Thoracic aorta (tissue), 2 donors: Measurements from ENCODE around the gene SLC39A11. TPM values are rescaled to one million over a fixed set of nuclear protein-coding genes. Genes with fewer than 3 reads are reported as not detected.

Source experiments
- ATAC-seq: fragments of 150-250 bp; one replicate; pipeline ENCODE4 v1.8.0; 2017; ENCODE audit warnings: low read depth; ENCODE audit not compliant: insufficient number of reproducible peaks, low FRiP score
- DNase-seq: peaks from one replicate; pipeline ENCODE4 v3.0.0-alpha.2; 2020; ENCODE audit warnings: low spot score
- H3K27ac ChIP-seq, 2 donors: fragments of 200-600 bp; sonication (generic); 1 replicate in 1 of 2; 2 replicates in 1 of 2; pipeline ENCODE4 v1.5.1; 2016; ENCODE audit warnings: mild to moderate bottlenecking in 2 of 2, moderate library complexity in 2 of 2
- H3K27me3 ChIP-seq: fragments of 200-600 bp; sonication (generic); replicated peaks from 2 replicates; pipeline ENCODE4 v1.6.0; 2016; ENCODE audit warnings: mild to moderate bottlenecking; ENCODE audit not compliant: insufficient read depth
- H3K36me3 ChIP-seq: fragments of 200-600 bp; sonication (generic); one replicate; pipeline ENCODE4 v1.5.1; 2016
- H3K4me1 ChIP-seq, 2 donors: fragments of 200-600 bp; sonication (generic); 1 replicate in 1 of 2; 2 replicates in 1 of 2; pipeline versions ENCODE4 v1.5.1 to v1.6.0; 2016; ENCODE audit warnings: low read depth in 2 of 2, mild to moderate bottlenecking in 1 of 2; ENCODE audit not compliant: control insufficient read depth in 1 of 2
- H3K4me3 ChIP-seq: fragments of 200-600 bp; sonication (generic); 2 replicates; pipeline ENCODE4 v1.5.1; 2016; ENCODE audit warnings: mild to moderate bottlenecking
- H3K9me3 ChIP-seq: fragments of 200-600 bp; sonication (generic); 2 replicates; pipeline ENCODE4 v1.5.1; 2016
- CTCF ChIP-seq: fragments of 200-600 bp; sonication (generic); IDR thresholded peaks from one replicate; pipeline ENCODE4 v1.5.1; 2019; ENCODE audit warnings: antibody characterized with exemption
- total RNA-seq, 2 donors: library from RNA; depleted of rRNA; stranded (reverse); fragments of >200 nt; gene quantifications; one replicate each; pipeline versions ENCODE4 v1.1.0 to v1.2.3, GENCODE V29; 2016

Gene SLC39A11
- total RNA-seq, 2 donors from 2014 or later, result 12.0 to 29.1 TPM

- no peak for DNase-seq
- no peaks in the 10 kb centered on the region for H3K4me1 ChIP-seq
- no peak overlapping the region for H3K27ac ChIP-seq
- ATAC-seq, result no peak
- H3K9me3 ChIP-seq, result no peaks in the 10 kb centered on the region
- H3K27me3 ChIP-seq, result no peaks in the 10 kb centered on the region
- no peak for TF ChIP-seq CTCF
- H3K36me3 ChIP-seq, result no peaks in the 10 kb centered on the region
- no peak overlapping the region for H3K4me3 ChIP-seq
These were observed 340.7 kb downstream of the SLC39A11 start for GRCh38 chr17:72751746-72752145.

- H3K9me3 ChIP-seq, result no peaks in the 10 kb centered on the region
- DNase-seq, result no peak
- no peak overlapping the region for H3K4me3 ChIP-seq
- H3K27me3 ChIP-seq, result no peaks in the 10 kb centered on the region
- no peaks in the 10 kb centered on the region for H3K36me3 ChIP-seq
- TF ChIP-seq CTCF, result no peak
- H3K27ac ChIP-seq, result no peak overlapping the region
- no peaks in the 10 kb centered on the region for H3K4me1 ChIP-seq
- ATAC-seq, result no peak
These were observed 343.3 kb downstream of the SLC39A11 start for GRCh38 chr17:72749119-72749572.

- Histone ChIP-seq H3K36me3 (no peaks in the 10 kb centered on the region), H3K4me3 (no peak overlapping the region), H3K27ac (no peak overlapping the region), H3K9me3 (no peaks in the 10 kb centered on the region), H3K4me1 (no peaks in the 10 kb centered on the region), H3K27me3 (no peaks in the 10 kb centered on the region)
- TF ChIP-seq CTCF, result no peak
- ATAC-seq (no peak), DNase-seq (no peak)
These were observed 345.0 kb downstream of the SLC39A11 start for GRCh38 chr17:72747501-72747900.

- DNase-seq (no peak), ATAC-seq (no peak)
- Histone ChIP-seq H3K4me3 (no peak overlapping the region), H3K27me3 (no peaks in the 10 kb centered on the region), H3K27ac (no peak overlapping the region), H3K9me3 (no peaks in the 10 kb centered on the region), H3K4me1 (no peaks in the 10 kb centered on the region), H3K36me3 (no peaks in the 10 kb centered on the region)
- no peak for TF ChIP-seq CTCF
These were observed 347.2 kb downstream of the SLC39A11 start for GRCh38 chr17:72745241-72745640.

GRCh38 chr17:72743037-72743467 is 349.4 kb downstream of the SLC39A11 start:
- DNase-seq, result no peak
- TF ChIP-seq CTCF, result no peak
- Histone ChIP-seq H3K4me3 (no peak overlapping the region), H3K4me1 (no peaks in the 10 kb centered on the region), H3K27me3 (no peaks in the 10 kb centered on the region), H3K27ac (no peak overlapping the region), H3K36me3 (no peaks in the 10 kb centered on the region), H3K9me3 (no peaks in the 10 kb centered on the region)
- ATAC-seq, result no peak
